ENCODE measurements around the gene ZGPAT. TPM values are rescaled to one million over a fixed set of nuclear protein-coding genes. Genes with fewer than 3 reads are reported as not detected.

Gene ZGPAT
- total RNA-seq, 1 donor from 2014 or later, result 15.1 TPM

GRCh38 chr20:63699466-63700198 lies 8.2 kb upstream of the ZGPAT start:
- intact Hi-C loops (cut with DNase I), result no loop called here
- DNase-seq (ENCODE audit: missing footprints) (peak; percentile 35), ATAC-seq (no peak)

- DNase-seq (ENCODE audit: missing footprints) (peak; percentile 35), ATAC-seq (no peak)
- intact Hi-C loops (cut with DNase I), result no loop called here
Measured at GRCh38 chr20:63700199-63701050, 7.4 kb upstream of the ZGPAT start.

- intact Hi-C loops (cut with DNase I), result no loop called here
- DNase-seq (ENCODE audit: missing footprints) (peak; percentile 39), ATAC-seq (no peak)
Measured at GRCh38 chr20:63701051-63701328, 6.8 kb upstream of the ZGPAT start.

GRCh38 chr20:63701329-63702035 lies 6.4 kb upstream of the ZGPAT start:
- ATAC-seq, result no peak
- DNase-seq (ENCODE audit: missing footprints), result peak; percentile 46
- intact Hi-C loops (cut with DNase I), result no loop called here

- no peak for ATAC-seq
- intact Hi-C loops (cut with DNase I), result no loop called here
- DNase-seq (ENCODE audit: missing footprints), result no peak
Measured at GRCh38 chr20:63702036-63702665, 5.7 kb upstream of the ZGPAT start.

- intact Hi-C loops (cut with DNase I), result no loop called here
- DNase-seq (ENCODE audit: missing footprints), result no peak
- ATAC-seq, result no peak
Measured at GRCh38 chr20:63702751-63703470, 4.9 kb upstream of the ZGPAT start.

GRCh38 chr20:63703471-63703975 lies 4.3 kb upstream of the ZGPAT start:
- ATAC-seq (no peak), DNase-seq (ENCODE audit: missing footprints) (peak; percentile 45)
- intact Hi-C loops (cut with DNase I), result no loop called here

GRCh38 chr20:63703976-63704748 lies 3.7 kb upstream of the ZGPAT start:
- ATAC-seq (no peak), DNase-seq (ENCODE audit: missing footprints) (peak; percentile 56)
- intact Hi-C loops (cut with DNase I), result no loop called here

GRCh38 chr20:63704749-63705117 lies 3.1 kb upstream of the ZGPAT start:
- intact Hi-C loops (cut with DNase I), result no loop called here
- DNase-seq (ENCODE audit: missing footprints), result peak; percentile 45
- no peak for ATAC-seq

- ATAC-seq (no peak), DNase-seq (ENCODE audit: missing footprints) (no peak)
- intact Hi-C loops (cut with DNase I), result no loop called here
Measured at GRCh38 chr20:63705232-63706026, 2.4 kb upstream of the ZGPAT start.

- intact Hi-C loops (cut with DNase I), result no loop called here
- DNase-seq (ENCODE audit: missing footprints) (peak; percentile 58), ATAC-seq (no peak)
Measured at GRCh38 chr20:63706027-63706695, 1.7 kb upstream of the ZGPAT start.

- ATAC-seq (peak; percentile 11), DNase-seq (ENCODE audit: missing footprints) (peak; percentile 78)
- intact Hi-C loops (cut with DNase I), result no loop called here
Measured at GRCh38 chr20:63706852-63707557, 834 bp upstream of the ZGPAT start.

- no peak for ATAC-seq
- intact Hi-C loops (cut with DNase I), result no loop called here
Measured at GRCh38 chr20:63708301-63709148, 686 bp downstream of the ZGPAT start.

GRCh38 chr20:63709149-63709527 lies 1.3 kb downstream of the ZGPAT start:
- intact Hi-C loops (cut with DNase I), result no loop called here
- ATAC-seq, result no peak
- peak; percentile 37 for DNase-seq (ENCODE audit: missing footprints)

More at GRCh38 chr20:63708301-63709148, 686 bp downstream of the ZGPAT start:
- DNase-seq (ENCODE audit: missing footprints), result peak; percentile 57

GRCh38 chr20:63711085-63711645 lies 3.3 kb downstream of the ZGPAT start:
- DNase-seq (ENCODE audit: missing footprints), result no peak
- ATAC-seq, result no peak
- intact Hi-C loops (cut with DNase I), result no loop called here

Measured in Right ventricle myocardium inferior (tissue), 1 donor.